GM23338 (cell line): ENCODE results near the gene SYNPR. TPM values are rescaled to one million over a fixed set of nuclear protein-coding genes. Genes with fewer than 3 reads are reported as not detected.

Experiments used
- ATAC-seq: fragments of 200-7000 bp; cut with Tn5 transposase; 3 replicates; pipeline ENCODE4 v1.9.1; 2020
- DNase-seq: peaks from one replicate; pipeline ENCODE4 v3.0.0-alpha.2; 2015; ENCODE audit warnings: low spot score
- H2AFZ ChIP-seq: fragments of 200-600 bp; sonication (generic); 2 replicates; pipeline ENCODE4 v1.8.0; 2016; ENCODE audit warnings: antibody characterized with exemption, mild to moderate bottlenecking, moderate library complexity
- H3F3A ChIP-seq: fragments of 200-600 bp; sonication (generic); replicated peaks from 2 replicates; pipeline ENCODE4 v1.8.0; 2017; ENCODE audit warnings: antibody characterized with exemption, mixed run types, low read depth
- H3K27ac ChIP-seq: fragments of 200-600 bp; sonication (generic); 2 replicates; pipeline ENCODE4 v1.6.1; 2016; ENCODE audit warnings: low read depth
- H3K27me3 ChIP-seq: fragments of 200-600 bp; sonication (generic); 2 replicates; pipeline ENCODE4 v1.8.0; 2016; ENCODE audit warnings: mild to moderate bottlenecking, mixed run types, moderate library complexity; ENCODE audit not compliant: insufficient read depth
- H3K36me3 ChIP-seq: fragments of 200-600 bp; sonication (generic); 2 replicates; pipeline ENCODE4 v1.8.0; 2016; ENCODE audit warnings: mild to moderate bottlenecking; ENCODE audit not compliant: insufficient read depth
- H3K4me1 ChIP-seq: fragments of 200-600 bp; sonication (generic); 2 replicates; pipeline ENCODE4 v1.8.0; 2016; ENCODE audit warnings: mild to moderate bottlenecking, moderate library complexity; ENCODE audit not compliant: insufficient read depth
- H3K4me2 ChIP-seq: fragments of 200-600 bp; sonication (generic); 2 replicates; pipeline ENCODE4 v1.7.1; 2017; ENCODE audit warnings: mixed run types
- H3K4me3 ChIP-seq: fragments of 200-600 bp; sonication (generic); 2 replicates; pipeline ENCODE4 v1.6.1; 2016; ENCODE audit warnings: mixed run types
- H3K79me2 ChIP-seq: fragments of 200-600 bp; sonication (generic); replicated peaks from 2 replicates; pipeline ENCODE4 v1.8.0; 2017; ENCODE audit warnings: mild to moderate bottlenecking; ENCODE audit not compliant: insufficient read depth
- H3K9me2 ChIP-seq: fragments of 200-600 bp; sonication (generic); 2 replicates; pipeline ENCODE4 v1.8.0; 2017; ENCODE audit not compliant: insufficient read depth
- H4K20me1 ChIP-seq: fragments of 200-600 bp; sonication (generic); replicated peaks from 2 replicates; pipeline ENCODE4 v1.8.0; 2017; ENCODE audit warnings: mild to moderate bottlenecking; ENCODE audit not compliant: insufficient read depth
- H3K27ac Mint-ChIP-seq: 2 replicates; pipeline ENCODE4 v1.8.0; 2020; ENCODE audit warnings: inconsistent platforms, mild to moderate bottlenecking, moderate library complexity, mixed read lengths
- H3K27me3 Mint-ChIP-seq: 3 replicates; pipeline ENCODE4 v1.8.0; 2022; ENCODE audit warnings: low read depth, mild to moderate bottlenecking, moderate library complexity, mixed read lengths, inconsistent platforms; ENCODE audit not compliant: insufficient read depth, poor library complexity
- H3K36me3 Mint-ChIP-seq: 3 replicates; pipeline ENCODE4 v1.8.0; 2021; ENCODE audit warnings: low read depth, mild to moderate bottlenecking, inconsistent platforms, moderate library complexity, mixed read lengths
- H3K4me1 Mint-ChIP-seq: 3 replicates; pipeline ENCODE4 v1.8.0; 2020; ENCODE audit warnings: mild to moderate bottlenecking, inconsistent platforms, mixed read lengths
- H3K4me3 Mint-ChIP-seq: 3 replicates; pipeline ENCODE4 v1.8.0; 2021; ENCODE audit warnings: moderate library complexity, mild to moderate bottlenecking, inconsistent platforms, mixed read lengths
- H3K9me3 Mint-ChIP-seq: 3 replicates; pipeline ENCODE4 v1.8.0; 2020; ENCODE audit warnings: moderate library complexity, mild to moderate bottlenecking, inconsistent platforms, mixed read lengths
- CREB1 ChIP-seq: fragments of 250-450 bp; sonication (Bioruptor Pico); IDR thresholded peaks from 2 replicates; pipeline ENCODE4 v1.5.0; 2020; ENCODE audit warnings: low read depth, mild to moderate bottlenecking, moderate library complexity
- EZH2 ChIP-seq: fragments of 200-600 bp; sonication (generic); IDR thresholded peaks from one replicate; pipeline ENCODE4 v1.8.0; 2017; ENCODE audit warnings: antibody characterized with exemption, mild to moderate bottlenecking, low read depth; ENCODE audit not compliant: unreplicated experiment
- EZH2phosphoT487 ChIP-seq: fragments of 200-600 bp; sonication (generic); IDR thresholded peaks from one replicate; pipeline ENCODE4 v1.8.1; 2018; ENCODE audit warnings: antibody characterized with exemption; ENCODE audit not compliant: unreplicated experiment
- JUNB ChIP-seq: IDR thresholded peaks from one replicate; pipeline ENCODE4 v1.6.1; 2016; ENCODE audit warnings: antibody characterized with exemption; ENCODE audit not compliant: unreplicated experiment
- NANOG ChIP-seq: IDR thresholded peaks from 2 replicates; pipeline ENCODE4 v1.6.1; 2016; ENCODE audit warnings: antibody characterized with exemption, borderline replicate concordance
- POLR2AphosphoS5 ChIP-seq: IDR thresholded peaks from 2 replicates; pipeline ENCODE4 v1.6.1; 2016; ENCODE audit warnings: antibody characterized with exemption, low read depth
- REST ChIP-seq: IDR thresholded peaks from one replicate; pipeline ENCODE4 v1.6.1; 2018; ENCODE audit warnings: antibody characterized with exemption; ENCODE audit not compliant: unreplicated experiment
- STAT1 ChIP-seq: IDR thresholded peaks from one replicate; pipeline ENCODE4 v1.6.1; 2016; ENCODE audit warnings: antibody characterized with exemption; ENCODE audit not compliant: unreplicated experiment
- ZNF114 ChIP-seq: fragments of 250-450 bp; sonication (Bioruptor Pico); IDR thresholded peaks from 2 replicates; pipeline ENCODE4 v1.5.0; 2020; ENCODE audit warnings: mild to moderate bottlenecking, moderate library complexity
- ZNF331 ChIP-seq: fragments of 250-450 bp; sonication (Bioruptor Pico); IDR thresholded peaks from 2 replicates; pipeline ENCODE4 v1.5.0; 2020; ENCODE audit warnings: low read depth, mild to moderate bottlenecking, moderate library complexity
- ZNF462 ChIP-seq: fragments of 250-450 bp; sonication (Bioruptor Pico); IDR thresholded peaks from 2 replicates; pipeline ENCODE4 v1.5.0; 2020; ENCODE audit warnings: mild to moderate bottlenecking, moderate library complexity
- polyA plus RNA-seq: library from polyadenylated mRNA; unstranded; fragments of >200 nt; fragmentation: Nextera tagmentation; extraction: Ambion mirVana; gene quantifications from 2 replicates; pipeline ENCODE4 v1.2.1, GENCODE V29; 2016
- total RNA-seq: library from RNA; depleted of rRNA; stranded (reverse); fragments of >200 nt; shearing (Covaris generic); gene quantifications from 2 replicates; pipeline ENCODE4 v1.2.3, GENCODE V29; 2014
- TF ChIP-seq, protein P1 (sequence below), 2 experiments: fragments of 200-600 bp in 1 of 2; sonication (generic) in 1 of 2; conservative IDR thresholded peaks; 2 replicates each; pipeline versions ENCODE4 v1.5.1 to v1.6.1; 2016 to 2017; ENCODE audit warnings: antibody characterized with exemption in 2 of 2, low read depth in 2 of 2, mild to moderate bottlenecking in 2 of 2, moderate library complexity in 1 of 2
- TF ChIP-seq, protein P2 (sequence below): IDR thresholded peaks from 2 replicates; pipeline ENCODE4 v1.6.1; 2016; ENCODE audit warnings: antibody characterized with exemption

SYNPR gene
- total and polyA plus RNA-seq, 2 experiments from 2014 or later = 0.38 to 0.55 TPM

DNA sequence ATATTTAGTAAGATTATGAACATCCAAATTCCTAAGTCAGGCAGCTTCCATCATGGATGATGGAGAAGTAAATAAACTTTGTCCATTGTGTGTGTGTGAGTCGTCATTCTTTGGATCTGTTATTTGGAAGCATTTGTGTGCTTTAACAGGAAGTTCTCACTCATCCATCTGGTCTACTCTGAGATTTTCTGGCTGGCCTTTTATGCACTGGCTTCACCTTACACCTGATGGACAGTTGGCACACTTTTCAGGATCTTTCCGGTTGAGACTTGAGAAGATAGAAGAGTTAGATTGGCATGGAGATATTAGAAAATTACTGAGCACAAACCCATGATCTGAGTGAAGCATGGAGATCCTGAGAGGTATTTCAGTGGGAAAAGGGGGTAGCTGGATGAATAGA is 12.6 kb downstream of the SYNPR start:
- Histone ChIP-seq H2AFZ (no peak overlapping the region), H3K4me3 (no peak overlapping the region), H3K4me1 (peaks cover 25% of the 10 kb centered on the region), H3K36me3 (no peaks in the 10 kb centered on the region), H3K9me2 (no peaks in the 10 kb centered on the region), H3K27me3 (no peaks in the 10 kb centered on the region), H3K4me2 (no peak overlapping the region), H4K20me1 (no peaks in the 10 kb centered on the region), H3K27ac (no peak overlapping the region), H3K79me2 (no peaks in the 10 kb centered on the region), H3F3A (no peaks in the 10 kb centered on the region)
- DNase-seq = no peak
- no peak overlapping the region for H3K4me3 Mint-ChIP-seq
- peaks cover 2% of the 10 kb centered on the region for H3K27me3 Mint-ChIP-seq
- H3K27ac Mint-ChIP-seq = no peak overlapping the region
- TF ChIP-seq EZH2 (no peak), POLR2AphosphoS5 (no peak), ZNF462 (CRISPR knock-in tag) (no peak), REST (no peak), JUNB (no peak), CREB1 (CRISPR knock-in tag) (no peak), ZNF114 (no peak), NANOG (no peak), EZH2phosphoT487 (no peak), ZNF331 (no peak), STAT1 (no peak)
- TF ChIP-seq, protein P1, sequence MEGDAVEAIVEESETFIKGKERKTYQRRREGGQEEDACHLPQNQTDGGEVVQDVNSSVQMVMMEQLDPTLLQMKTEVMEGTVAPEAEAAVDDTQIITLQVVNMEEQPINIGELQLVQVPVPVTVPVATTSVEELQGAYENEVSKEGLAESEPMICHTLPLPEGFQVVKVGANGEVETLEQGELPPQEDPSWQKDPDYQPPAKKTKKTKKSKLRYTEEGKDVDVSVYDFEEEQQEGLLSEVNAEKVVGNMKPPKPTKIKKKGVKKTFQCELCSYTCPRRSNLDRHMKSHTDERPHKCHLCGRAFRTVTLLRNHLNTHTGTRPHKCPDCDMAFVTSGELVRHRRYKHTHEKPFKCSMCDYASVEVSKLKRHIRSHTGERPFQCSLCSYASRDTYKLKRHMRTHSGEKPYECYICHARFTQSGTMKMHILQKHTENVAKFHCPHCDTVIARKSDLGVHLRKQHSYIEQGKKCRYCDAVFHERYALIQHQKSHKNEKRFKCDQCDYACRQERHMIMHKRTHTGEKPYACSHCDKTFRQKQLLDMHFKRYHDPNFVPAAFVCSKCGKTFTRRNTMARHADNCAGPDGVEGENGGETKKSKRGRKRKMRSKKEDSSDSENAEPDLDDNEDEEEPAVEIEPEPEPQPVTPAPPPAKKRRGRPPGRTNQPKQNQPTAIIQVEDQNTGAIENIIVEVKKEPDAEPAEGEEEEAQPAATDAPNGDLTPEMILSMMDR (conservative IDR thresholded peaks at IDR 0.05; ENCODE audit: low read depth in 2 of 2) = no peak
- TF ChIP-seq, protein P2, sequence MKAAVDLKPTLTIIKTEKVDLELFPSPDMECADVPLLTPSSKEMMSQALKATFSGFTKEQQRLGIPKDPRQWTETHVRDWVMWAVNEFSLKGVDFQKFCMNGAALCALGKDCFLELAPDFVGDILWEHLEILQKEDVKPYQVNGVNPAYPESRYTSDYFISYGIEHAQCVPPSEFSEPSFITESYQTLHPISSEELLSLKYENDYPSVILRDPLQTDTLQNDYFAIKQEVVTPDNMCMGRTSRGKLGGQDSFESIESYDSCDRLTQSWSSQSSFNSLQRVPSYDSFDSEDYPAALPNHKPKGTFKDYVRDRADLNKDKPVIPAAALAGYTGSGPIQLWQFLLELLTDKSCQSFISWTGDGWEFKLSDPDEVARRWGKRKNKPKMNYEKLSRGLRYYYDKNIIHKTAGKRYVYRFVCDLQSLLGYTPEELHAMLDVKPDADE = no peak
- H3K36me3 Mint-ChIP-seq = no peaks in the 10 kb centered on the region
- no peak for ATAC-seq
- H3K4me1 Mint-ChIP-seq = peaks cover 20% of the 10 kb centered on the region
- no peaks in the 10 kb centered on the region for H3K9me3 Mint-ChIP-seq
